ENCODE measurements around the gene PNPLA7. TPM values are rescaled to one million over a fixed set of nuclear protein-coding genes. Genes with fewer than 3 reads are reported as not detected.

Gene PNPLA7
- total RNA-seq, 1 donor from 2014 or later: 13.5 TPM

- DNase-seq (ENCODE audit: low spot score in 2 of 2): no peak
- H3K27me3 ChIP-seq: no peaks in the 10 kb centered on the region
- no peaks in the 10 kb centered on the region for H3K4me1 ChIP-seq
- no peak overlapping the region for H3K27ac ChIP-seq
- no peak overlapping the region for H3K4me3 ChIP-seq
- peaks cover 0 to 10% of the 10 kb centered on the region in 2 donors for H3K36me3 ChIP-seq
- intact Hi-C loops (cut with DNase I): no loop called here
- H3K9me3 ChIP-seq: peaks cover 7 to 9% of the 10 kb centered on the region in 2 donors
- TF ChIP-seq, protein P1, sequence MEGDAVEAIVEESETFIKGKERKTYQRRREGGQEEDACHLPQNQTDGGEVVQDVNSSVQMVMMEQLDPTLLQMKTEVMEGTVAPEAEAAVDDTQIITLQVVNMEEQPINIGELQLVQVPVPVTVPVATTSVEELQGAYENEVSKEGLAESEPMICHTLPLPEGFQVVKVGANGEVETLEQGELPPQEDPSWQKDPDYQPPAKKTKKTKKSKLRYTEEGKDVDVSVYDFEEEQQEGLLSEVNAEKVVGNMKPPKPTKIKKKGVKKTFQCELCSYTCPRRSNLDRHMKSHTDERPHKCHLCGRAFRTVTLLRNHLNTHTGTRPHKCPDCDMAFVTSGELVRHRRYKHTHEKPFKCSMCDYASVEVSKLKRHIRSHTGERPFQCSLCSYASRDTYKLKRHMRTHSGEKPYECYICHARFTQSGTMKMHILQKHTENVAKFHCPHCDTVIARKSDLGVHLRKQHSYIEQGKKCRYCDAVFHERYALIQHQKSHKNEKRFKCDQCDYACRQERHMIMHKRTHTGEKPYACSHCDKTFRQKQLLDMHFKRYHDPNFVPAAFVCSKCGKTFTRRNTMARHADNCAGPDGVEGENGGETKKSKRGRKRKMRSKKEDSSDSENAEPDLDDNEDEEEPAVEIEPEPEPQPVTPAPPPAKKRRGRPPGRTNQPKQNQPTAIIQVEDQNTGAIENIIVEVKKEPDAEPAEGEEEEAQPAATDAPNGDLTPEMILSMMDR (IDR thresholded peaks at IDR 0.05): no peak
These were observed 71.0 kb downstream of the PNPLA7 start for GRCh38 chr9:137478962-137479861.

DNA sequence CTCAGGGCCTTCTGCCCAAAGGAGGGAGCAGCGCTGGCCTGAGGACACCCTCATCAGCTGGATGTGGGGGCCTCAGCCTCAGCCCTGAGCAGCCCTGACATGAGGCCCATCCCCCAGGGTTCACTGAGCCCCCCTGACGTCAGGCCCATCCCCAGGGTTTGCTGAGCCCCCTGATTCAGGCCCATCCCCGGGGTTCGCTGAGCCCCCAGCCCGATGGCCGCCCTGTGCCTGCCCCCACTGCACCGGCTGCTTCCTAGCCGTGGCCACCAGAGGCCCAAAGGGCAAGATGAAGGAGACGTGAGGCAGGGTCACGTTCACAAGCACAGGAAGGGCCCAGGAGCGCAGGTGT lies 71.6 kb downstream of the PNPLA7 start:
- H3K4me1 ChIP-seq: no peaks in the 10 kb centered on the region
- intact Hi-C loops (cut with DNase I): no loop called here
- H3K9me3 ChIP-seq: peaks cover 7 to 9% of the 10 kb centered on the region in 2 donors
- no peaks in the 10 kb centered on the region for H3K27me3 ChIP-seq
- no peak overlapping the region for H3K4me3 ChIP-seq
- H3K36me3 ChIP-seq: peaks cover 0 to 10% of the 10 kb centered on the region in 2 donors
- no peak for DNase-seq (ENCODE audit: low spot score in 2 of 2)
- TF ChIP-seq, protein P1 (IDR thresholded peaks at IDR 0.05): no peak
- no peak overlapping the region for H3K27ac ChIP-seq

DNA sequence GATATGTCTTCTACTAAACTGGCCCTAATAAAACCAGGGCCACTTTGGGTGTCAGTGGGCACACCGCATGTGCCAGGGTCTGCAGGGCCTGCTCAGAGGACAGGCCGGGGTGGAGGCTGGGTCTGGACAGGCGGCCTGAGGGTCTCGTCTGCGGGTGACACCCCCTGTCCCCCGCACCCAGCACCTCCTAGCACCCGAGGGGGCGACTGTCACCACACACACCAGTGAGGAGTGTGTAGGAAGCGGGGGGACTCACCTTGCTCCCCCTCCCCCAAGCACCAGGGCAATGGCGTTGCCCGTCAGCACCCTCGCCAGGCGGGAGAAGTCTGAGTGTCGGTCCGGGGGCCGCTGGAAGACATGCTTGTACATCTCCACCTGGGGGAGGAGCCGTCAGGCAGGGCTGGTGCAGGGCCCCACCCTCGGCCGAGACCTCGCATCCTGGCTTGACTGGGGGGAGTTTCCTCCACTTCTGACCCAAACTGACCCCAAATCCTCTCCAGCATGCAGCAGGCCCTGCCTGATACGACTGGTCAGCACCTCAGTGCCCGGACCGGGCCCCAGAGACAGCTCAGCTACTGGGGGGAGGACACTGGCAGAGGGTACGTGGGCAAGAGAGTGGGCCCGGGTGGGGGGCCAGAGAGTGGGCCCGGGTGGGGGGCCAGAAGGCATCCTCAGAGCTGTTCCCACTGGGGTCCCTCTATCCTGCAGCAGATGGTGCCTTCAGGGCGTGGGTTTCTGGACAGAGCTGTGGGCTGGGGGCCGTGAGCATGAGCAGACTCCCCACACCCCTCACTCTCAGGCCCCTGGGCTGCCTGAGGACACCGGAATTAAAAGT lies 72.2 kb downstream of the PNPLA7 start:
- TF ChIP-seq, protein P1 (IDR thresholded peaks at IDR 0.05): no peak
- DNase-seq (ENCODE audit: low spot score in 2 of 2): no peak
- Histone ChIP-seq H3K27me3 (no peaks in the 10 kb centered on the region), H3K4me1 (no peaks in the 10 kb centered on the region), H3K9me3 (peaks cover 7 to 9% of the 10 kb centered on the region in 2 donors), H3K4me3 (no peak overlapping the region), H3K36me3 (peaks cover 0 to 10% of the 10 kb centered on the region in 2 donors), H3K27ac (no peak overlapping the region)
- intact Hi-C loops (cut with DNase I): no loop called here

DNA sequence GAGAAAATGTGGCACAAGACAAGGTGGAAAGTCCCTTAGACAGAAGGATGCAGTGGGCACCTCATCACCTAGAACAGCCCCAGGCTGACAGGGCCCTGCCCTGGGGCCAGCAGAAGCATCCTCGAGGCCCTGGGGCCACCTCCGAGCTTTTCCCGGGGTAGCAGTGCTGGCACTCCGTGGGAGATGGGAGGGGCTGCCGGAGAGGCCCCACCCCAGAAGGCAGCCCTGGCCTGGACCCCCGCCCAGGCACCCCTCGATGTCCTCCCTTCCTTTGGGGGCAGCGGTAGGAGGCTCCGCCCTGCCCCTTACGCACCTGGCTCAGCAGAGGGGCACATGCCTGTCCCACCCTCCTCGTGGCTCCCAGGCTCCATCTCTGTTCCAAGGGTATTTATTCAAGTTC lies 73.3 kb downstream of the PNPLA7 start:
- Histone ChIP-seq H3K9me3 (peaks cover 7 to 9% of the 10 kb centered on the region in 2 donors), H3K27me3 (no peaks in the 10 kb centered on the region), H3K4me1 (no peaks in the 10 kb centered on the region), H3K36me3 (peaks cover 0 to 10% of the 10 kb centered on the region in 2 donors), H3K4me3 (no peak overlapping the region), H3K27ac (no peak overlapping the region)
- intact Hi-C loops (cut with DNase I): no loop called here
- TF ChIP-seq, protein P1 (IDR thresholded peaks at IDR 0.05): no peak
- no peak for DNase-seq (ENCODE audit: low spot score in 2 of 2)

- no peaks in the 10 kb centered on the region for H3K27me3 ChIP-seq
- DNase-seq (ENCODE audit: low spot score in 2 of 2): no peak
- H3K27ac ChIP-seq: no peak overlapping the region
- TF ChIP-seq, protein P1 (IDR thresholded peaks at IDR 0.05): no peak
- intact Hi-C loops (cut with DNase I): no loop called here
- H3K36me3 ChIP-seq: peaks cover 0 to 10% of the 10 kb centered on the region in 2 donors
- H3K9me3 ChIP-seq: peaks cover 7 to 9% of the 10 kb centered on the region in 2 donors
- H3K4me3 ChIP-seq: no peak overlapping the region
- H3K4me1 ChIP-seq: no peaks in the 10 kb centered on the region
These were observed 74.5 kb downstream of the PNPLA7 start for GRCh38 chr9:137475666-137476065.

Measured in ascending aorta (tissue), 2 donors.